Fibroblast of upper back skin (primary cell): ENCODE data around the gene WWOX.
A peak's percentile ranks its signal among the peaks of the same experiment; 100 is the strongest.

Experiments
- DNase-seq: peaks from one replicate; pipeline ENCODE4 v3.0.0-alpha.2; 2013

WWOX gene

DNA sequence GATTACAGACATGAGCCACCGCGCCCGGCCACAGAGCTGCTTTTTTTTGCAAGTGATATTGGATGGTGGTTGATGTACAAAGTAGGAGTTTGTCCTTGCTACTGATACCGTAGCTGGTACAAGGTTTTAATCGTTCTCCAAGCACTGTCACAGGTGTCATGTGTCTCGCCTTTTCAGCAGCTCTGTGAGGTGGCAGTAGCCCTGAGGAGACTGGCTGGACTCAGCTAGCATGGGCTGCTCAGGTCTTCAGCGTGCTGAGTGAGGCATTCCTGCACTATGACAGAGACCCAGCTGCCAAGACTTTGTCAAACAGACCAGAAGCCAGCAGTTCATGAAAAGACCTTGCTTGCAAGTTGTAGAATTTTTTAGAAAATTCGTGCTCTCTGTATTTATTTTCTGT lies 7.2 kb downstream of the WWOX start:
- no peak for DNase-seq

DNA sequence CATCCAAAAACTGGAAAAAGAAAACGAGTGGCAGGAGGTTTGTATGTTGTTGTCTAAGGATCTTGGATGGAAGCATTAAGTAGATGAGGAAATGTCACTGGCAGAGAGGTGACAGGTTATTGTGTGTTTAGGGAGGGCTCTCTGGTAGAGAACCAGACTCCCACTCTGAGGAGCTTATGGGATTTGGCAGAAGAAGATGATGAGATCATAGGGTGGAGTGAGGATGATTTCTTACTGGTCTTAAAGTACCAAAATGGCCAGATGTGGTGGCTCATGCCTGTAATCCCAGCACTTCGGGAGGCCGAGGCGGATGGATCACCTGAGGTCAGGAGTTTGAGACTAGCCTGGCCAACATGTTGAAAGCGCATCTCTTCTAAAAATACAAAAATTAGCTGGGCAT lies 9.0 kb downstream of the WWOX start:
- no peak for DNase-seq

DNA sequence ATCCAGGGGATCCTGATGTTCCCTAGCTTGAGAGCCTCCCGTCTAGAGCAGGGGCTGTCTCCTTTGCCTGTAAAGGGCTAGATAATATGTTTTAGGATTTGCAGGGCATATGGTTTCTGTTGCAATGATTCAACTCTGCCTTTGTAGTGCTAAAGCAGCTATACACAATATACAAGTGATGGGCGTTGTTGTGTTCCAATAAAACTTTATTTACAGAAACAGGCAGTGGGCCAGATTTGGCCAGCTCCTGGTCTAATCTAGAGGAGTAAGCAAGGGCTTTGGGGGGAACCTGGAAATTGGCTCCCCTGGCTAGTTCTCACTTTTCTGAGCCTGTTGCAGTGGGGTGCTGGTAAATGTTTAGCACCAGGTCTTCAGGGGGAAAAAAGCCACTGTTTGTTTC lies 13.8 kb downstream of the WWOX start:
- no peak for DNase-seq

DNA sequence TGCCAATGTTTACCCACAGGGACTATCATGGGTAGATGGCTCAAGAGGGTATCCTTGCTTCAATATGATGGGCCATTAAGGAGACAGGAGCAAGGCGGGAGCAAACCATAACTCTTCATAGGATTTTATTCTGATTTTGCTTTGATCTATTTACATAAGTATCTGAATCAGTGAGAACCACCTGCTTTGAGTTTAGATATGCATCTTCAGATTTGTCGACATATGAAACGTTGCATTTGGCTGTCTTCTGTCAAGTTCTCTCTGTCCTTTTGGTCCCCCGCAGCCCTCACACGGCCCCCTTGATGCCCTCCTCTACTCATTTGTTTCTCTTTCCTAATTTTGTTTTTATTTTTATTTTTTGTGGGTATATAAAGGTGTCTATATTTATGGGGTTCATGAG lies 16.2 kb downstream of the WWOX start:
- DNase-seq, result no peak

DNA sequence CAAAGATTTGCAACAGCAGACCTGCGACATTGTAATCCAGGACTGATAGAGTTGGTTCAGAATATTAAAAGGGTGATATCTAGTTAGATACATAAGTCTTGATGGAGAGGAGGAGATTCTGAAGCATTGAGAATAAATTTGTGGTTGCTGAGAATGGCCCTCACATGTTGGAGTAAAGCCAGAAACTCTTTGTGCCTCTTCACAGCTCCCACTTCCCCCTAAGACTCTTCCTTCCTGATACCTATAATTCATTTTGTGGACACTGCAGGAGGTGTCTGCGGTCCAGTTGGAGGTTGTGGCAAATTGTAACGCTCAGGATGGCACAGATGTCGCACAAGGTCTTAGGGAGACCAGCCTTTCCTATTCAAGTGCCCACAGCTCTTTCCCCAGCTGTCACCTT lies 17.5 kb downstream of the WWOX start:
- DNase-seq, result no peak

DNA sequence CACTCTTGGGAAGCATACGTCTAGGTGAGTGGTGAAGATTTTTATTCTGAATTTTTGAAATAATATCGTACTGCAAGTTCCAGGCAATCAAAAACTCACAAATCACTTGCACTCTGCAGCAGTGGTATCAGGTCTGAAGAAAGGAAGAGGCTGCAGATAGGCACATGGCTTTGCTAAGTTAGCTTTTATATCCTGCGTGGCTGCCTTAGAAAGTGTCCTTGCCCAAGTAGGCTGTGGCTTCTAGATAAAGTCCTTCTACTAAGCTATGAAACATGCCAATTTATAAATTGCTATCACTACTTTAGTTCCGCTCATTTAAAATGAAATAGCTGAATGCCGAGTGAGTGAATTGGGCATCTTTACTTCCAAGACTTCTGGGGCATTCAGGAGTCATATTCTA lies 17.9 kb downstream of the WWOX start:
- DNase-seq, result no peak

DNA sequence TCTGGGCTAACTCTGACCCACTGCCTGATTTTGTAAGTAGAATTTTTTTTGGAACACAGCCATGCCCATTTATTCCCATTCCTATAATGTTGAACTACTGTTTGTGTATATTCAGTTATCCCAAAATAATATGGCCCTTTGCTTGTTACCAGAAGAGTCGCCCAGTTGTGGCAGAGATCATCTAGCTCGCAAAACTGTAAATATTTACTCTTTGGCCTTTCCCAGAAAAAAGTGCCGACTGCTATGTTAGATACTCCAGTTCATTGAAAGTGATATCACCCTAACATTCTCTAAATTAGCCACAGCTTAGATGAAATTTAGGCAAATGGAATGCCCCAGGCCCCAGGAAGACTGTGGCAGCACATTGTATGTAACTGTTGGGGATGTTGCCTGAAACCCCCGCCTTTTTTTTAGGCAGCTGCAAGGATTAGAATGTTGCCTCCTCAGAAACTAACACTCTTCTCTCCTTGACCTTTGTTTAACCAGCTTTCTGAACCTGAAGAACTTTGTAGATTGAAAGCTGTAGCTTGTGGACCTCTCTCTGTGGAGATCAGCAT lies 19.1 kb downstream of the WWOX start:
- DNase-seq, result no peak

DNA sequence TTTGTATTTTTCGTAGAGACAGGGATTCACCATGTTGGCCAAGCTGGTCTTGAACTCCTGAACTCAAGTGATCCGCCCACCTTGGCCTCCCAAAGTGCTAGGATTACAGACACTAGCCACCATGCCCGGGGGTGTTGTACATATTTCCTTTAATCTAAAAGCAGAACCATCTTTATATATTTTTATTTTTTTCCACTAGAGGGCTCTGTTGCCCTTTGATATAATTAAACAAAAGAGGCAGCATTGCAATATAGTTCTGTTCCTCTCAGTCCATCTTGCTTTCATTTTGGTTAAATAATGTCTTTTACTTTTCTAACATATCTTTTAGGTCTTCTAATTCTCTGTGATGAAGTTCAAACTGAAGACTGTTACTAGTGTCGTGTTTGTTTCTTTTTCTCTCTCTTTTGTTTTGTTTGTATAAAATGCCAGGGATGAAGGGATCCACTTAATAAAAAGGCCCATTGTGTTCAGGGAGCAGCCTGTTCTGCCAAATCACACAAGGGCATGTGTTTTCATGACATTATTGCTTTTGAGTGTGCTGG lies 23.4 kb downstream of the WWOX start:
- peak; percentile 63 for DNase-seq

DNA sequence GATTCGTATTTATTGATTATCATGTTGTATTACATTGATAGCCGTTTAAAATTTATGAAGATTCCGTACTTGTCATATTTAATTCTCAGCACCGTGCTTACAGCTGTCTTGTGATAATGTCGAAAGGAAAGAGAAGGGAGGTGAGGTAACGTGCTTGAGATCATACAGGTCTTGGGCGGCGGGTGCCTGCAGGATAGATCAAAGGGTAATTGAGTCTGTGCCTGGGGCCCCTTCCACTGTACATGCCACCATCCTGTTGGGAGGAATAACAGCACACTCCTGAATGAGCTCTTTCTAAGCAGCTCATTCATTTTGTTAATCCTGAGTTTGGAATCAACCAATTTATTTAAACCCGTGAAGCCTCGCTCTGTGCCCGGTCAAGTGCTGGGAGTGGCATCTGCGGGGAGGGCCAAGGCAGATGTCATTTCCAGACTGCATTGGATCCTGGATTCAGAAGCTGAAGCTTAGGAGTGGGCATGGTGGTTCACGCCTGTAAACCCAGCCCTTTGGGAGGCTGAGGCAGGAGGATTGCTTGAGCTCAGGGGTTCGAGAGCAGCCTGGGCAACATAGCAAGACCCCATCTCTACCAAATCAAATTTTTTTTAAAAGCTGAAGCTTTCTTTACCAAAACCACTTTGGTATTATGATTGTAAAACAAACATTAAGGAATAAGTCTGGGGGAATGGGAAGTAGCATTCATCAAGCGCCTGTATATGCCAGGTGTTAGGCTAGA lies 25.8 kb downstream of the WWOX start:
- no peak for DNase-seq

DNA sequence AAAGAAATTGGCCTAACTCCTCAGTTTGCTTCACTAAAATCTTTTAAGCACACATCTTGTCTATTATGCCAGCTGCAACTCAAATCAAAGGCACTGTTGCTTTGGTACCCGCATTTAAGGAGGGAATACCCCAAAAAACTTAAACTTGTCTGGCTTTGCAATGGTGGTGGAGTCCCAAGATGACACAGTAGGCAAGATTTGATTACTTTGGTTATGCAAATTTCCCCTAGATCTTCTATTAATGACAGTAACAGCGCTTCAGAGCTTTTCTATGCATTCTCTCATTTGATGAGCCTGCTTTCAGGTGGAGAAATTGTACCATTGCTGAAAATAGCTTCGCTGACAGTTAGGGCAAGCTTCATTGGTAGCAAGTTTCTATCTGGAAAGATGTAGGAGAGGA lies 27.2 kb downstream of the WWOX start:
- no peak for DNase-seq

DNA sequence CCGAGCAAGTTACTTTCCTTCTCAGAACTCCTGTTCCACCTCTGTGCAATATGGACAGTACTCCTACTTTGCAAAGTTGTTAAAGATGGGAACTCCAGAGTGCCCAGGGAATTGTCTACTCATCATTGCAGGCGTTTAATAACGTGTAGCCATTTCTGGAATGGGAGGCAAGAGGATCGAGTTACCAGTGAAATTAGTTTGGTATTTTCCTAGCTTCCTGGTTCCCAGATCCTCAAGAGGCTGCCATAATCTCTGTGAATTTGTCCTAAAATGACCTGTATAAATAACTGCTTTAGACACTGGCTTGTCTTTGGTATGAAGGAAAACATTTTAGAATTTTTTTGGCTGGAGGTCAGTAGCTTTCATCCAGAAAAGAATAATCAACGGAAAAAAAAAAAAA lies 27.7 kb downstream of the WWOX start:
- peak; percentile 68 for DNase-seq

DNA sequence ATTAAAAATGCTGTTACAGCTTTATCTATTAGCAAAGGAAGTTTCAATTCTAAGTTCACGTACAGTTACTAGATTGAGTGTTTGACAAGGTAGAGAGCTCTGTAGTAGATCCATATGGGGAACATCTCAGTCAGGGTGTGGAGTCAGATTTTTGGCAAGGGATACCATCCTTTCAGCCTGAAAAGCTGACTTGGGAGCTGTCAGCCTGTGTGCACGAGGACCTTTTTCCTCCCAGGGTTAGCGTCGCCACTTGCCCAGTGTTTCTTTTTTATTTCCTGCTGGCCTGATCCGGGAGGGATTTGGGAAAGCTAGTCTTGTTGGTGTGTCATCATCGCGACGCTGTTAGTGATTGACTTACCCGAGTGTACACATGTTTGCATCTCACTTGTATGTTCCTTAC lies 29.5 kb downstream of the WWOX start:
- DNase-seq, result no peak

DNA sequence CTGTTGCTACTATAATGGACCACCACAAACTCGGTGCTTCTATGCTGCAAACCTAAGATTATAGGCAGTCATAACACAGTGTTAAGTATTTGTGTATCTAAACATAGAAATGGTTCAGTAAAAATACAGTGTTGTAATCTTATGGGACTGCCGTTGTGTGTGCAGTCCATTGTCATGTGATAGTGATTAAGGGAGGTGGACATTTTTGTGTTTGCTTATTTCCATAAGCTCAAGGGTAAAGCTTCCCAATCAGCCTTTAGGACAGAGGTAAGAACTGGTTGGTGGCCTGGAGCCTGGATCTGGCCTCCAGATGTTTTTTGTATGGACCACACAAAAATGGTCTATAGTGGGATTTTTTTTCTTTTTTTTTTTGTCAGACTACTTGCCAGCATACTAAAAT lies 29.9 kb downstream of the WWOX start:
- DNase-seq, result no peak

DNA sequence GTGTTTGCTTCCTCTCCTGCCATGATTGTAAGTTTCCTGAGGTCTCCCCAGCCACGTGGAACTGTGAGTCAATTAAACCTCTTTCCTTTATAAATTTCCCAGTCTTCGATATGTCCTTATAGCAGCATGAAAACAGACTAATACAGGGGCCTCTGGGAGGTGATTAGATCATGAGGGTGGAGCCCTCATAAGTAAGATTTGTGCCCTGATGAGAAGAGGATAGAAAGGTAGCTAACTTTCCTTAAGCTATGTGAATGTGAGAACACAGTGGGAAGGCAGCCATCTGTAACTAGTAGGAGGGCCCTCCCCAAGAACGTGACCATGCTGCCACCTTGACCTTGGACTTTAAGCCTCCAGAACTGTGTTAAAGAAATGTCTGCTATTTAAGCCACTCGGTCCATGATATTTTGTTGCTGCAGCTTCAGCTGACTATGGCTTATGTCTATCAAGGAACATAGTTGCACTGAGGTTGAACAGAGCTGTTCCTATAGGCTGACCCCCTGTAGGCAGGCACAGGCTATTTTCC lies 30.7 kb downstream of the WWOX start:
- DNase-seq, result no peak

DNA sequence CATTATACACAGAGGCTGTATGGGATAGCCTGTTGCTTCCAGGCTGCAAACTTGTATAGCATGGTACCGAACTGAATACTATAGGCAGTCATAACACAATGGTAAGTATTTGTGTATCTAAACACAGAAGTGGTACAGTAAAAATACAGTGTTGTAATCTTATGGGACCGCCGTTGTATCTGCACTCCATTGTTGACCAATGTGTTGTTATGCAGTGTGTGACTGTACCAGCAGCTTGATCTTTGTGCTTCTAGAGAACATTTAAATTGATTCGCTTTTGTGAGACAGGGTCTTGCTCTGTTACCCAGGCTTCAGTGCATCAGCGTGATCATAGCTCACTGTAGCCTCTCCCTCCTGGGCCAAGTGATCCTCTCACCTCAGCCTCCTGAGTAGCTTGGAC lies 31.5 kb downstream of the WWOX start:
- no peak for DNase-seq

DNA sequence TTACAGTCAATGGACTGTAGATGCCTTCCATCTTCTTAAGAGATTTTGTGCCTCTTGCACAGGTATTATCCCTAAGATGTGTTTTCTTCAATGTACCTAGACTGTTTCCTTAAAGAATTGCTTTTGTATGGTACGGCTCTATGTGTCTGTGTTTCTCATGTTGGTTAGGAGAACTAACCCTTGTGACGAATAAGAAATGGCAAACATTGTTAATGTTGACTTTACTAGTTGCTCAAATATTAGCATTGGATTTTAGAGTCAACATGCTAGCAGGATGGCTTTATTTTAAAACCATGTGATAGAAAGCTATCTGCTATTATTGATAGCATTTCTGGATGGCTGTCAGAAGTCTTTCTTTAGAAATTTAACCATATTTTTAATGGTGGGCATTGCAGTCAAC lies 34.5 kb downstream of the WWOX start:
- no peak for DNase-seq

DNA sequence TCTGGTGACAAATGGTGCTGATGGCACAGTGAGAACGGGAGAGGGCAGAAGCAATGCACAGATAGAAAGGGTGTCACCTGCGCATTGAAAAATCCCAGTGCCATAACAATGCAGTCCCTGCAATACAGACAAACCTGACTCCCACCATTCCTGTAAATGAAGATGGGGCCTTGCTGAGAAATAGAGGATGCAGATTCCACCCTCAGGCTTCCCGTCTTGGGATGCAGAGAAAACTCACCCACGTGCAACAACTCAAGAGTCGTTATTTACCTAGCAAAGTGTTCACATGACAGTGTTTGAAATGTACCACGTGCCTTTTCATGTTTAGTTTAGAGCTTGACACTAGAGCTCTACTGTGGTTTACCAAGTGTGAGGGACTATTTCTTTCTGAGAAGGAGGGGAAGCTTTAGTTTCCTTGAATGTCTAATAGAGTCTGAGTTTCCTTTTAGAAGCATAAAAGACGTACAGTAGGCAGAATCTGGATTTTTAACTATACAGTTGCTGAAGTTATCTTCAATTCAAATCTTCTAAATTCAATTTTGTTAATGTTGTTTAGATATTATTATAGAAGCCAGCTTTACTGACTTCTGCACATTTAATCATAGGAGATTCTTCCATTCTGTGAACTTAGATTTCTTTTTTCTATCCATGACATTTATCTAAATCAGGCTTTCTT lies 35.6 kb downstream of the WWOX start:
- DNase-seq, result no peak

DNA sequence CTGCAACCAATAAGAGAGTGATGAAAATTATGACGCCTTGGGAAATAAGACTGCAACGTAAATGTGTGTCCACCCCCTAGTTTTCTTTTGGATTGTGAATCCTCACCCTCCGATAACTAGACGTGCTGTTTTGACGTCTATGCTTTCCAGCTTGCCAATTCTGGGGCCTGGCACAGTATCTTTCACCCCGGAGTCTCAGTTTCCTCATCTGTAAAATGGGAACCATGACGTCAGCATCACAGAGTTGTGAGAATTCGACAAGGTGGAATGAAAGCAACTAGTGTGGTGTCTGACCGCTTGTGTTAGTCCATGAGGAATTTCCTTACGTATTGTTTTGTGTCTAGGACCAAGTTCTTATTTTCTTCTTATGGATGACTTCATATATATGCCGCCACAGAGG lies 37.7 kb downstream of the WWOX start:
- no peak for DNase-seq

DNA sequence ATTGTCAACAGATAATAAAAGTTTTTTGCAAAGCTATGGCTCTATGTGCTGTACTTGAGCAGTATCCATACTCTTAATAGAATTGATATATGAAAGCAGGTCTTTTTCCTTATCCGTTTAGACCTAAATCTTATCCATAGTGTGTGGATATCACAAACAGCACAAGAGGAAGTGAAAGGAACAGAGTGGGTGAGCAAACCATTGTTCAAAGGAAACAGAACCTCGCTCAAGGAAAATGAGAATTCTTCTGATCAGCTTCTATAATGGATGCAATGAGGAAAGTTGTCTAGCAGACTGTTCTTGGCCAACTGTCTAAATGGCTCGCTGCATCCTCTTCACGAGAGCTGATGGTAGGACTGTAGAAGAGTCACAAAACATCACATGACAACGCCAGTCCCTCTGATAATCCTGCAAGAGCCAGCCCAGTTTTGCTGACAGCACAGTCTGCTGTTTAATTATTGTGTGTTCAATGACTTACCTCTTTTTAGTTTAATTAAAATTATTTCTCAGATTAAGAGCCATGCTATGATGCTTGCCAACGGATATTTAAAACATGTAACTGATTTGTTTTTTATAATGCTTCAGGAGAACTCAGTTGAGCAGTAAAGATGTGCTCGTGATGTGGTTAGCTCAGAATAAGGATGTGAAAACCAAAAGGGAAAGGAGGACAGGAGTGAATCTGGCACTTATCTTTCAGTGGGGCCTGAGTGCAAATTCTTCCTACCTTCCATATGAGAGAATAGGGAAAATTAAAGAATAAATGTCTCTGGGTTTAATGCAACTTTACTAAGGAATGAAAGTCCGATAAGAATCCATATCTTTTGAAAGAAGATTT lies 38.5 kb downstream of the WWOX start:
- DNase-seq, result no peak

DNA sequence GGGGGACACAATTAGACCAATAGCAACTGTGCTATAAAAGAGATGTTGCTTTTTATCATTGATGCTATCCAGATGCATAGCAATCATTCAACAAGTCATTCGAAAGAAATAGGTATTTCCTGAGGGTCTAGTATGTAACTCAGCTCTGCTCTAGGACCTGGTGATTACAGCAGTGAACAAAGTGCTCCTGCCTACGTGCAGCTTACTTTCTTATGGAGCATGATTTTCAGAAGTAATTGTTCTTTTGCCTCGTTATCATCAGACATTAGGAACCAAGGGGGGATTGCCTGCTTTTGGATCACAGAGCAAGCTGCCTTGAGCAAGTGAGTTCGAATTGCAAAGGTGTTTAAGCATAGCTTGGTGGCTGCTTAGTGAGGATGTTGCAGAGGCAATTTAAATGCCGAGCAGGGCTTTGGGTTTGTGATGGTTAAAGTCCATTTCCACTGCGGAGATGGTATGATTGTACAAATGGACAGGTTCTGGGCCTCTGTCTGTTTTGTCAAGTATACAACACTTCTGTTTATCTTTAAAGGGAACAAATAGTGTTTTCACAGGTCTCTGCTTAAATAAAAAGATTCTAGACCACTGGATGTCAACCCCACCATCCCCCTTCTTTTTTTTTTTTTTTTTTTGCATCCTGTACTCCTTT lies 41.5 kb downstream of the WWOX start:
- DNase-seq, result no peak

DNA sequence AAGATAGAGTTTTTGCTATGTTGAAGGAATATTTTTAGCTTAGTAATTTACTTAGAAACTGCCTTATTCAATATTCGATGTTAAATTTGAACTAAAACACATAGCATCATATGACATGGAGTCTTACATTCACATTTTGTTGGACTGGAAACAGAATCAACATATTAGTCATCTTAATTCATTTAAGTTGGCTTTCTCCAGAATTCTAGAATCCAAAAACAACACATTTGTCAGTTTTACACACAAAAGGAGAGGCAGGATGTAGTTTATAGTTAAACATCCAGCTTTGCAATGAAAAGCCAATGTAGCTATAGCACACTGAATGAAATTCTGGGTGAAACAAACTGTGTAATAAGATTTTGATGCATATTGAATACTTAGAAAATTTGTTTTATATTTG lies 43.3 kb downstream of the WWOX start:
- peak; percentile 15 for DNase-seq

DNA sequence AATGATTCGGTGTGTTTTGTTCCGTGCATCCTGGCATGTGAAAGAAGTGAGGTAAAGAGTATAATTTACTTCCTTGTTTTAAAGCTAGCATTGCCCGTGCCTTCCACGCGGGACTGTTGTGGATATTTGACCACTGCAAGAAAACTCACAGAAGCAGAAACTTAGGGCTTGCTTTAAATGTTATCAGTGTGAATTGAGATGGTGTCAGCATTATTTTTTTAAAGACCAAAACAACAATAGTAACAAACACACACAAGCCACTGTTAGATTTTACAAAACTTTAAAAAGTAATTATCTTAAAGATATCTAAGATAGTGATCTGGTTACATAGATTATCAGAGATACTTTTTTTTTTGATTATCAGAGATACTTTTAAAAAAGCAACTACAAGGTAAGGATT lies 47.4 kb downstream of the WWOX start:
- no peak for DNase-seq
